Ishikawa (cell line): ENCODE data around the gene CDRT4.

Experiments used
- CEBPB ChIP-seq: IDR thresholded peaks from 2 replicates; pipeline ENCODE4 v1.6.1; 2012
- CREB1 ChIP-seq: IDR thresholded peaks from 2 replicates; pipeline ENCODE4 v1.6.1; 2012; ENCODE audit warnings: low read depth
- EGR1 ChIP-seq: IDR thresholded peaks from 2 replicates; pipeline ENCODE4 v1.6.1; 2012
- EP300 ChIP-seq: IDR thresholded peaks from 2 replicates; pipeline ENCODE4 v1.6.1; 2012; ENCODE audit warnings: borderline replicate concordance
- FOXM1 ChIP-seq: IDR thresholded peaks from 2 replicates; pipeline ENCODE4 v1.6.1; 2012; ENCODE audit warnings: low read depth, borderline replicate concordance
- NFIC ChIP-seq: IDR thresholded peaks from 2 replicates; pipeline ENCODE4 v1.6.1; 2012
- RAD21 ChIP-seq: IDR thresholded peaks from 2 replicates; pipeline ENCODE4 v1.6.1; 2012; ENCODE audit warnings: low read depth
- TAF1 ChIP-seq: IDR thresholded peaks from 2 replicates; pipeline ENCODE4 v1.6.1; 2012; ENCODE audit warnings: low read depth, mild to moderate bottlenecking
- TCF12 ChIP-seq: IDR thresholded peaks from 2 replicates; pipeline ENCODE4 v1.6.1; 2012; ENCODE audit warnings: low read depth
- TEAD4 ChIP-seq: IDR thresholded peaks from 2 replicates; pipeline ENCODE4 v1.6.1; 2012
- YY1 ChIP-seq: IDR thresholded peaks from 2 replicates; pipeline ENCODE4 v1.6.1; 2012; ENCODE audit warnings: low read depth
- ZBTB7A ChIP-seq: IDR thresholded peaks from 2 replicates; pipeline ENCODE4 v1.6.1; 2012; ENCODE audit warnings: low read depth
- TF ChIP-seq, protein P1 (sequence below): IDR thresholded peaks from 2 replicates; pipeline ENCODE4 v1.6.1; 2012
- TF ChIP-seq, protein P2 (sequence below): IDR thresholded peaks from 2 replicates; pipeline ENCODE4 v1.6.1; 2012
- TF ChIP-seq, protein P3 (sequence below): IDR thresholded peaks from 2 replicates; pipeline ENCODE4 v1.6.1; 2012; ENCODE audit warnings: low read depth, mild to moderate bottlenecking

CDRT4 gene

DNA sequence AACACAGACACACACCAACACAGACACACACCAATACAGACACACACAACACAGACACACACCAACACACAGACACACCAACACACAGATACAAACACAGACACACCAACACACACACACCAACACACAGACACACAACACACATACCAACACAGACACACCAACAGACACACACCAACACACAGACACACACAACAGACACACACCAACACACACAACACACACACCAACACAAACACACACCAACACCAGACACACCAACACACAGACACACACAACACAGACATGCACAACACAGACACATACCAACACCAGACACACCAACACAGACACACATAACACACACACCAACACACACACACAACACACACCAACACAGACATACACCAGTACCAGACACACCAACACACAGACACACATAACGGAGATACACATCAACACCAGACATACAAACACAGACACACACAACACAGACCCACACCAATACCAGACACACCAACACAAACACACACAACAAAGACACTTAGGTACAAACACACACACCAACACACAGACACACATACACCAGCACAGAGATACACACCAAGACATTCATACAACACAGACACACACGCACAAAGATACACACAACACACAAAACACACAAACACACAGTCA, 2.2 kb downstream of the CDRT4 start:
- TF ChIP-seq, protein P1, sequence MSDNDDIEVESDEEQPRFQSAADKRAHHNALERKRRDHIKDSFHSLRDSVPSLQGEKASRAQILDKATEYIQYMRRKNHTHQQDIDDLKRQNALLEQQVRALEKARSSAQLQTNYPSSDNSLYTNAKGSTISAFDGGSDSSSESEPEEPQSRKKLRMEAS = no peak
- TF ChIP-seq, protein P2, sequence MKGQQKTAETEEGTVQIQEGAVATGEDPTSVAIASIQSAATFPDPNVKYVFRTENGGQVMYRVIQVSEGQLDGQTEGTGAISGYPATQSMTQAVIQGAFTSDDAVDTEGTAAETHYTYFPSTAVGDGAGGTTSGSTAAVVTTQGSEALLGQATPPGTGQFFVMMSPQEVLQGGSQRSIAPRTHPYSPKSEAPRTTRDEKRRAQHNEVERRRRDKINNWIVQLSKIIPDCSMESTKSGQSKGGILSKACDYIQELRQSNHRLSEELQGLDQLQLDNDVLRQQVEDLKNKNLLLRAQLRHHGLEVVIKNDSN = no peak
- TF ChIP-seq YY1 = no peak
- TF ChIP-seq FOXM1 = no peak
- no peak for TF ChIP-seq TCF12
- no peak for TF ChIP-seq CREB1
- no peak for TF ChIP-seq CEBPB
- TF ChIP-seq EP300 = no peak
- TF ChIP-seq EGR1 = no peak
- TF ChIP-seq RAD21 = no peak
- no peak for TF ChIP-seq NFIC
- TF ChIP-seq, protein P3, sequence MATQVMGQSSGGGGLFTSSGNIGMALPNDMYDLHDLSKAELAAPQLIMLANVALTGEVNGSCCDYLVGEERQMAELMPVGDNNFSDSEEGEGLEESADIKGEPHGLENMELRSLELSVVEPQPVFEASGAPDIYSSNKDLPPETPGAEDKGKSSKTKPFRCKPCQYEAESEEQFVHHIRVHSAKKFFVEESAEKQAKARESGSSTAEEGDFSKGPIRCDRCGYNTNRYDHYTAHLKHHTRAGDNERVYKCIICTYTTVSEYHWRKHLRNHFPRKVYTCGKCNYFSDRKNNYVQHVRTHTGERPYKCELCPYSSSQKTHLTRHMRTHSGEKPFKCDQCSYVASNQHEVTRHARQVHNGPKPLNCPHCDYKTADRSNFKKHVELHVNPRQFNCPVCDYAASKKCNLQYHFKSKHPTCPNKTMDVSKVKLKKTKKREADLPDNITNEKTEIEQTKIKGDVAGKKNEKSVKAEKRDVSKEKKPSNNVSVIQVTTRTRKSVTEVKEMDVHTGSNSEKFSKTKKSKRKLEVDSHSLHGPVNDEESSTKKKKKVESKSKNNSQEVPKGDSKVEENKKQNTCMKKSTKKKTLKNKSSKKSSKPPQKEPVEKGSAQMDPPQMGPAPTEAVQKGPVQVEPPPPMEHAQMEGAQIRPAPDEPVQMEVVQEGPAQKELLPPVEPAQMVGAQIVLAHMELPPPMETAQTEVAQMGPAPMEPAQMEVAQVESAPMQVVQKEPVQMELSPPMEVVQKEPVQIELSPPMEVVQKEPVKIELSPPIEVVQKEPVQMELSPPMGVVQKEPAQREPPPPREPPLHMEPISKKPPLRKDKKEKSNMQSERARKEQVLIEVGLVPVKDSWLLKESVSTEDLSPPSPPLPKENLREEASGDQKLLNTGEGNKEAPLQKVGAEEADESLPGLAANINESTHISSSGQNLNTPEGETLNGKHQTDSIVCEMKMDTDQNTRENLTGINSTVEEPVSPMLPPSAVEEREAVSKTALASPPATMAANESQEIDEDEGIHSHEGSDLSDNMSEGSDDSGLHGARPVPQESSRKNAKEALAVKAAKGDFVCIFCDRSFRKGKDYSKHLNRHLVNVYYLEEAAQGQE = no peak
- TF ChIP-seq TAF1 = no peak
- no peak for TF ChIP-seq ZBTB7A
- TF ChIP-seq TEAD4 = no peak

DNA sequence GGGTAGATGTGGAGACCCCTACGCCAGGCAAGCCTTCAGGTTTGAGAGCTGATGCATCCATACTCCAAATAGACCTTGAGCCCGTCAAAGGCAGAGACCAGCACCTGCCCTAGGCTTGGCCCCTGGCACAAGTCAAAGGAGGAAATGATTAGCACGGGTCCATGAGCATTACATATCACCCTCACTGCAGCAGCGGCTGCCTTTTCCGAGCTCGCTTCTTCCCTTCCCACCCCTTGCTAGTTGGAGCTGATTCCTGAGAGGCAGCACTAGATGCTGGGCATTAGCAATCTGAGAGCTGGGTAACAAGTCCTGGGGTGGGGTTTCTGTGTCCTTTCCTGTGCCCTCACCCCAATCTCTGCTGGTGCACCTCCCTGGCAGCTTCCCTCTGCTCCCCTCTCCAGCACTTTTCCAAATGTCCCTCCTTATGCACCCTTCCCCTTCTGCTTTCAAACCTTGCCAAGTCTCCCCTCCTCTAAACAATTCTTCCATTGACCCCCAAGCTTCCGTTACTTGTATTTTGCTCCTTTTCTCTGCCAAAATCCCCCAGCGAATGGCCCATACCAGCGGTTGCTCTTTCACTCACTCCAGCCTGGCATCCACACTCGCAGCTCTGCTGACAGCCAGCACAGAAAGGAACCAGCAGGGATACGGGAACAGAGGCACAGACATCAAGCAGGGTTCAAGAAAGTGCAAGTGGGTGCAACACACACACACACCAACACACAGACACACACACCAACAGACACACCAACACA, 3.0 kb downstream of the CDRT4 start:
- TF ChIP-seq ZBTB7A = no peak
- TF ChIP-seq, protein P2 = no peak
- TF ChIP-seq NFIC = no peak
- no peak for TF ChIP-seq CREB1
- no peak for TF ChIP-seq TAF1
- no peak for TF ChIP-seq CEBPB
- TF ChIP-seq RAD21 = no peak
- TF ChIP-seq, protein P3 = no peak
- TF ChIP-seq FOXM1 = no peak
- TF ChIP-seq EP300 = no peak

DNA sequence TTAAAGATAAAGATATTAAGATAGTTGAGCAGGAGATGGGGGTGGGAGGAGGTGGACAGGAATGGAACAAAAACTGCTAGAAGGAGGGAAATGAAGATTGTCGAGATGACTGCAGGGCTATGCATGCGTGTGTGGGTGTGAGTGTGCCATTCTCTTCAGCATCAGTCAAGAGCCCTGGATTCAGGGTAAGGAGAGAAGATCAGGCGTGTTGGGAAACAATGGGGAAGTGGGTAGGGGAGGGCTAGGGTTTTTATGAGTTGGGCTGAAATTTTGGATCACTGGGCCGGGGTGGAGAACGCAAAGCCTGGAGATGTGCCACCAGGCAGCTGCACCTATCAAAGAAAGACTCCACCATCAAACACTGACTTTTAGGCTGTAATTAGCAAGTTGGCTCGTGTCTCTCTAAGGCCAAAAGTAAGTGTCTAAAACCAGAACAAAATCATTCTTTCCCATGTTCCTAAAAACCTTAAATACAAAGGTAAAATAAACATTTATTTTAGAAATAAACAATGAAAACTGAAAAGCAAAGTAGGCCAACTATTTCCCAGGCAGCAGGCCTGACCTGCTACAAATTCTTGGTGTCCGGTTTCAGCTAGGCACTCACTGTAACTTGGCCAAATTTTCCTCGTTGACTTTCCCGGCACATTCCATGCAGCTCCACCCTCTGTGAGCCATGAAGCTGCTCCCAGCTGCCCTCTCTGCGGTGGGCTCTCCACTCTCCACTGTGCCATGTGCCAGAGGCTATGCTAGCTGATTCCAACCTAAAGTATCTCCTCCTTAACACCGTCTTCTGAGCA, 4.2 kb downstream of the CDRT4 start:
- TF ChIP-seq NFIC = peak; percentile 54; the same call in 1 of the 2 replicates
- TF ChIP-seq, protein P1 = no peak
- TF ChIP-seq TAF1 = no peak
- TF ChIP-seq EGR1 = no peak
- TF ChIP-seq TEAD4 = peak; percentile 83

- TF ChIP-seq CREB1 (no peak), YY1 (no peak), TCF12 (no peak), EP300 (no peak), FOXM1 (no peak), RAD21 (no peak), EGR1 (no peak), CEBPB (no peak), TEAD4 (no peak)
- TF ChIP-seq, protein P1 = no peak
- TF ChIP-seq, protein P3 = no peak
- TF ChIP-seq, protein P2 = no peak
Measured at GRCh38 chr17:15457723-15458094, 9.7 kb downstream of the CDRT4 start.
